Activated naive CD8-positive, alpha-beta T cell treated with anti-CD3 and anti-CD28 coated beads, Interleukin-2, amount 50 U/mL, for 16 hours (primary cell): Measurements from ENCODE around the gene C9orf50.

Experiments used
- DNase-seq: peaks from one replicate; pipeline ENCODE4 v3.0.0-alpha.2; 2020; ENCODE audit warnings: low read depth, low spot score

The C9orf50 gene

DNA sequence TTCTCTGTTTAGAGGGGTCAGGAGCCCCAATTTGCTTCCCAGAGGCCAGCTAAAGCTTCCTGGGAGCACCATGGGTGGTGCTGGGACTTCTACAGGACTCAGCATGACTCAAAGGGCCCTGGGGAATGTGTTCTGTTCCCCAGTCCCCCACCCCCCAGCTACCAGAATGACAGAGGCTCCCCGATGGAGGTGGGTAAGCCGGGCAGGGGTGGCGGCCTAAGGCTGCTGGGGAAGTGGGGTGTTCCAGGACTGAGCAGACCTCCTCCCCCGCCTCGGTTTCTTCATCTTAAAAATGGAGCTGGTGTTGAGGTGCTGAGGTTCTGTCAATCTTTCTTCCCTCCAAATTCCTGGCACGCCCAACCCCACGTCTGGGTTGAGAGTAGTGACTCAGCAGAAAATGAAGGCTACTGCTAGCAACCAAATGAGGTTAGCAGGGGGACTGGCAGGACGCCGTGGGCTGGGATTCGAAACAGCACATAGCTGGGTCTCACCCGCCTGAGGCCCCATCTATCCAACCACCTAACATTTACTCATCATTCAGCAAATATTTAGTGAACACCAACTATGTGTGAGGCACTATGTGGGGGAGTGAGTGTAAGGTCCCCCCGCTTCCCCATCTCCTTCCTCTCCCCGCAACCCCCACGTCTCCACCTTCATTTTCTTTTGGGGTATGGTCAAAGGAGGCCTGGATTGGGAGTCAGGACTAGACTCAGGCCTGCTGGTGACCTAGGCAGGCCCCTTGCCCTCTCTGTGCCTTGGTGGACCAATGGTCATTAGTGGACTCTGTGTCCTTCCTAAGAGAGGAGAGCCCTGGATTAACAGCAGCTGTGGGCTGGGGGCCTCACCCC is 50.2 kb downstream of the C9orf50 start:
- no peak for DNase-seq

DNA sequence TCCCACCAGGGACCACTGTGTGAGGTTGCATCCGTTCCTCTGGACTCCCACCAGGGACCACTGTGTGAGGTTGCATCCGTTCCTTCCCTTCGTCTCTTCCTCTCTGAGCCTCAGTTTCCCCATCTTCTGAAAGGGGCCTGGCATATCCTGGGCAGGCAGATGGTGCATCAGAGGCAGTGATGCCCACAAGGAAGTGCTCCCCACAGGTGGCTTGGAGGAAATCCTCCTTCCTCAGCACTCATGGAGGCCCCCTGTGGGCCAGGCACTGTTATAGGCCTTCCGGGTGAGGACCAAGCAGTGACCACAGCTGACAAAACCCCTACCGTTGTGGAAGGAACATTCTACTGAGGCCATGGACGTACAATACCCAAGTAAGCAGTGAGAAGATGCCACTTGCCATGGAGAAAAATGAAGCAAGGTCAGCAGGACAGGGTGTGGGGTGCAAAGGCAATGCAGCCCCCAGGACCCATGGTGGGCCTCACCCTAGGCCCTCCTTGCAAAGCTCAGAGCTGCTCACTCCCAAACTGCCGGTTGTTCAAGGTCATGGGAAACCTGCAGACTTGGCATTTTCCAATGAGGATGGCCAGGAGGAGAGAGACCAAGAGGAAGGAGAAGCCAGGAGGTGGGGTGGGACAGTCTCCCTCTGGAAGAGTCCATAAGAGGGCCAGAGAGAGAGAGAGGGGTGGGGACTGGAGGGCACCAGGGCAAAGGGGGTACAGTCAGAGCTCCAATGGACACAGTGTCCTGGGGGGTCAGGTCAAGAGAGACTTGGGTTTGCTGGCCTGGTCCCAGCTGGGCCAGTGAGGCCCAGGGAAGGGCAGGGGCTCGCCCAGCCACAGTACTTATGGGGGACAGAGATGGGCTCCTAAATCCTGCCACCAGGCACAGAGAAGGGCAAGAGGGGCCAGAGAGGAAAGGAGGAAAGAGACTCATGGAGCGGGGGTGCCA is 51.1 kb downstream of the C9orf50 start:
- no peak for DNase-seq

DNA sequence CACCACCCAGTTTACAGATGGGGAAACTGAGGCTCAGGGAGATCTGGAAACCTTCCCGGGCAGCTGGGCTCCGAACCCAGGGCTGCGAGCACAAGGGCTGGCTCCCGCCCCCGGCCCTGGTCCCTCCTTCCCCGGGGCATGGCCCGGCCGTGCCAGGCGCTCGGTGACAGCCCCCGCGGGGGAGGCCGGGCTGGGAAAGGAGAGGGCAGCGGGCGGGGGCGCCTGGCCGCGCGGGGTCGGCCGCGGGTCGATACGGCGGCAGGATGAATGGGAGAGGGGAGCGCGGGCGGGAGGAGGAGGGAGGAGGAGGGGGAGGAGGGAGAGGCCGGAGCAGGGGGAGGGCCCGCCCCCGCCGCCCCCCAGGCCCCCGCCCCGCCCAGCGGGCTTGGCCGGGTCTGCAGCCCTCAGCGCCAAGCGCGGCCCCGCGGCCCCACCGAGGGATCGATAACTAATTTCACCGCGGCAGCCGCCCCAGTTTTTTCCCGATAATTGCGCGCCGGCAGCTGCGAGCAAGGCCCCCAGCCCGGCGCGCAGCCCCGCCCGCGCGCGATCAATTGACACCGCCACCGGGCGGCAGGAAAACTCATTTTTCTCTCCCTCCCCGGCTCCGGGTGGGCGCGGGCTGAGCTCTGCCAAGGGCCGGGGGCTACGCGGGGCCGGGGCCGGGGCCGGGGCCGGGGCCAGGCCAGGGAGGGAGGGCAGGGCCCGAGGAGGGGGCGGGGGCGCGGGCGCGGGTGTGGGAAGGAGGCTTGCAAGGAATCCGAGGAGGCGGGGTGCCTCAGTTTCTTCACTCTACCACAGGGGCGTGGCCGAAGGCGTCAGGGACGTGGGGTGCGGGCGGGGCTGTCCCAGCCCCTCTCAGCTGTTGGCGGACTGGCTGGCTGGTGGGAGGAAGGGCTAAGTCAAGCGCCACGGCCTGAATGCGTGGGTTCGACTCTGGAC is 52.1 kb downstream of the C9orf50 start:
- DNase-seq = no peak

- DNase-seq = no peak
Measured at GRCh38 chr9:129567842-129568559, 52.9 kb downstream of the C9orf50 start.

- no peak for DNase-seq
Measured at GRCh38 chr9:129567329-129567728, 53.6 kb downstream of the C9orf50 start.

DNA sequence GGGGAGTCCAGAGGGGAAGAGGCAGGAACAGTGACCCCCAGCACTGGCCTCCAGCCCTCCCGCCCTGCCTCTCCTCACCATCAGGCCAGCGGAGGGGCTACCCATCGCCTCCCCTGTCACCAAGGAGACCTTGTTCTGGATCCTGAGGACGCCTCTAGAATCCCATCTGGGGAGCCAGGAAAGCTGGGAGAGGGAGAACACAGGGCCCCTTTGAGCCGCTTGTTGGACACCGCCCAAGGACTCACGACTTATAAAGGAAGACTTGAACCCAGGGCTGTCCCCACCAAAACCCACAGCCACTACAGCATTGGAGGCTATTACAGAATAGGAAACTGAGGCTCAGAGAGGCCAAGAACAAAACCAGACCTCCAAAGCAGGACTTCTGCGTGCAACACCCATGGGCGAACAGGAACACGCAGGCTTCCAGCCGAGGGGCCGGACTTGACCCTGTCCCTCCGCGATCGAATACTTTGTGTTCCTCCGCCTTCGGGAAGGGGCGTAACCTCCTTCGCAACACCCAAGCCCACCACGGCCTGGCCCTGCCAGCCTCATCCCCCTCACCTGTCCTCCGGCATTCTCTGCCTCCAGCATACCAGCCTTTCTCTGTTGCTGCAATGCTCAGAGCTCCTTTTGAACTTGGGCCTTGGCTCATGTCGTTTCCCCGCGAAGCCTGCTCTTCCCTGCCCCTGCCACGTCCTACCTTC is 54.2 kb downstream of the C9orf50 start:
- DNase-seq = no peak

- DNase-seq = no peak
Measured at GRCh38 chr9:129562917-129563316, 58.0 kb downstream of the C9orf50 start.

DNA sequence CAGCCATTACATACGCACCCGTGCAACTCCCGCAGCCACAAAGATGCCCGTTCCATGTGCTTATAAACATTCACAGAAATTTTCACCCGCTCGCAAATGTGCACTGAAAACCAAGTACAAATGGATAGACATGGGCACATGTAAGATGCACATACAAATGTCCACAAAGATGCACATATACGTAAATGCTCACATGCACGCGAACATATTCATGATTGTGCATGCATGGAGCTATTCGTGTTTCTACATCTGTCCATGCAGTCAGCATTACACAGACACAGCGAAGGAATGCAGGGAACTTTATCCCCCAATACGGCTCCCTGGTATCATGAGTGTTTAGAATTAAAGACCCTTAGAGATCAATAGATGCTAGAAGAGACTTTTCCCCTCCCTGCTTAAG is 58.4 kb downstream of the C9orf50 start:
- no peak for DNase-seq
